SK-N-SH treated with all-trans-retinoic acid at 6 μM for 48 hours (cell line): ENCODE data around the gene IGHMBP2.

Source experiments
- ATAC-seq: fragments of 200-7000 bp; cut with Tn5 transposase; 3 replicates; pipeline ENCODE4 v1.9.1; 2020; ENCODE audit warnings: mild to moderate bottlenecking, moderate library complexity
- ARNTL ChIP-seq: fragments of 450-650 bp; formaldehyde crosslinking; IDR thresholded peaks from 2 replicates; pipeline ENCODE4 v1.5.0; 2020; ENCODE audit warnings: low read depth, mild to moderate bottlenecking, moderate library complexity, borderline replicate concordance
- BACH2 ChIP-seq: fragments of 250-450 bp; sonication (Bioruptor Pico); IDR thresholded peaks from 2 replicates; pipeline ENCODE4 v1.9.0; 2021; ENCODE audit warnings: mild to moderate bottlenecking, borderline replicate concordance
- CREB5 ChIP-seq: fragments of 250-450 bp; sonication (Bioruptor Pico); IDR thresholded peaks from 2 replicates; pipeline ENCODE4 v1.5.1; 2020; ENCODE audit warnings: low read depth, mild to moderate bottlenecking, moderate library complexity
- CSDC2 ChIP-seq: fragments of 250-450 bp; sonication (Bioruptor Pico); IDR thresholded peaks from 2 replicates; pipeline ENCODE4 v1.5.0; 2020; ENCODE audit warnings: mild to moderate bottlenecking, moderate library complexity
- CSRNP3 ChIP-seq: fragments of 250-450 bp; sonication (Bioruptor Pico); IDR thresholded peaks from 2 replicates; pipeline ENCODE4 v1.5.1; 2021; ENCODE audit warnings: mild to moderate bottlenecking, moderate library complexity
- ESRRG ChIP-seq: fragments of 250-450 bp; sonication (Bioruptor Pico); IDR thresholded peaks from 2 replicates; pipeline ENCODE4 v1.6.1; 2021; ENCODE audit warnings: mild to moderate bottlenecking
- GLIS3 ChIP-seq: fragments of 250-450 bp; sonication (Bioruptor Pico); IDR thresholded peaks from 2 replicates; pipeline ENCODE4 v1.5.0; 2020; ENCODE audit warnings: mild to moderate bottlenecking, moderate library complexity
- ISL1 ChIP-seq: fragments of 250-450 bp; sonication (Bioruptor Pico); IDR thresholded peaks from 2 replicates; pipeline ENCODE4 v2.1.2; 2022; ENCODE audit warnings: mild to moderate bottlenecking, moderate library complexity
- OSR1 ChIP-seq: fragments of 250-450 bp; sonication (Bioruptor Pico); IDR thresholded peaks from 2 replicates; pipeline ENCODE4 v1.8.0; 2022; ENCODE audit warnings: moderate library complexity, mild to moderate bottlenecking, inconsistent platforms
- PATZ1 ChIP-seq: fragments of 250-450 bp; sonication (Bioruptor Pico); IDR thresholded peaks from 2 replicates; pipeline ENCODE4 v1.8.0; 2020; ENCODE audit warnings: mild to moderate bottlenecking, moderate library complexity, borderline replicate concordance
- RARB ChIP-seq: fragments of 250-450 bp; sonication (Bioruptor Pico); IDR thresholded peaks from 2 replicates; pipeline ENCODE4 v1.8.0; 2021; ENCODE audit warnings: mild to moderate bottlenecking, moderate library complexity
- SNAI2 ChIP-seq: fragments of 250-450 bp; sonication (Bioruptor Pico); IDR thresholded peaks from 2 replicates; pipeline ENCODE4 v1.5.0; 2020; ENCODE audit warnings: mild to moderate bottlenecking, moderate library complexity
- TCF4 ChIP-seq: fragments of 250-450 bp; sonication (Bioruptor Pico); IDR thresholded peaks from 2 replicates; pipeline ENCODE4 v1.8.0; 2021; ENCODE audit warnings: mild to moderate bottlenecking, moderate library complexity, borderline replicate concordance
- TOX ChIP-seq: fragments of 250-450 bp; sonication (Bioruptor Pico); IDR thresholded peaks from 2 replicates; pipeline ENCODE4 v1.8.0; 2021; ENCODE audit warnings: mild to moderate bottlenecking, moderate library complexity, borderline replicate concordance
- TSHZ2 ChIP-seq: fragments of 250-450 bp; sonication (Bioruptor Pico); IDR thresholded peaks from 2 replicates; pipeline ENCODE4 v1.5.0; 2020; ENCODE audit warnings: mild to moderate bottlenecking, moderate library complexity
- ZC3H10 ChIP-seq: fragments of 250-450 bp; sonication (Bioruptor Pico); IDR thresholded peaks from 2 replicates; pipeline ENCODE4 v1.5.1; 2021; ENCODE audit warnings: mild to moderate bottlenecking, moderate library complexity
- ZFP3 ChIP-seq: fragments of 250-450 bp; sonication (Bioruptor Pico); IDR thresholded peaks from 2 replicates; pipeline ENCODE4 v1.5.0; 2020; ENCODE audit warnings: mild to moderate bottlenecking, moderate library complexity
- ZFP30 ChIP-seq: fragments of 450-650 bp; formaldehyde crosslinking; IDR thresholded peaks from 2 replicates; pipeline ENCODE4 v1.5.0; 2022; ENCODE audit warnings: mild to moderate bottlenecking, moderate library complexity
- ZNF565 ChIP-seq: fragments of 450-650 bp; formaldehyde crosslinking; conservative IDR thresholded peaks from 2 replicates; pipeline ENCODE4 v1.5.0; 2020; ENCODE audit warnings: low read depth, mild to moderate bottlenecking, moderate library complexity
- ZNF70 ChIP-seq: fragments of 450-650 bp; formaldehyde crosslinking; IDR thresholded peaks from 2 replicates; pipeline ENCODE4 v1.5.0; 2020; ENCODE audit warnings: mild to moderate bottlenecking, moderate library complexity
- ZNF8 ChIP-seq: fragments of 450-650 bp; formaldehyde crosslinking; IDR thresholded peaks from 2 replicates; pipeline ENCODE4 v1.5.0; 2020; ENCODE audit warnings: mild to moderate bottlenecking, moderate library complexity
- TF ChIP-seq, protein P1 (sequence below): fragments of 250-450 bp; sonication (Bioruptor Pico); IDR thresholded peaks from 2 replicates; pipeline ENCODE4 v1.8.0; 2021; ENCODE audit warnings: low read depth, mild to moderate bottlenecking, moderate library complexity, borderline replicate concordance

The IGHMBP2 gene

DNA sequence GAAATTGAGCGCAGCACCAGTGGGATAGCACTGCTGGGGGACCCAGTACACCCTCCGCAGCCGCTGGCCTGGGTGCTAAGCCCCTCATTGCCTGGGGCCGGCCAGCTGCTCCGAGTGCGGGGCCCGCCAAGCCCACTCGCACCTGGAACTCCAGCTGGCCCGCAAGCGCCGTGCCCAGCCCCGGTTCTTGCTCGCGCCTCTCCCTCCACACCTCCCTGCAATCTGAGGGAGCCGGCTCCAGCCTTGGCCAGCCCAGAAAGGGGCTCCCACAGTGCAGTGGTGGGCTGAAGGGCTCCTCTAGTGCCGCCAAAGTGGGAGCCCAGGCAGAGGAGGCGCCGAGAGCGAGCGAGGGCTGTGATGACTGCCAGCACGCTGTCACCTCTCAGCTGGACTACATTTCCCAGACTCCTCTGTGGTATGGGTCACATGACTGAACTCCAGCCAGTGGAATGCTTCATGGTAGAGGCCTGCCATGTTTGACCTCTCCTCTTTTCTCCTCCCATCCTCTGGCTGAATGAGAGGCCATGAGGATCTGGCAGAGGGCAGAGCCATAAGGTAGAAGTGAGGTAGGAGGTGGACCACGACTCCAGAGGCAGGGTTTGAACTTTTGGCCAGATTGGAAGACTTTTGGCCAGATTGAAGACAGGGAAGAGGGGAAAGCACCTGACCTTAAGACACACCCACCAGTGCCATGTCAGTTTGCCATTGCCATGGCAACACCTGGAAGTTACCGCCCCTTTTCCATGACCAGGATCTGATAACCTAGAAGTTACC lies 70.9 kb downstream of the IGHMBP2 start:
- TF ChIP-seq ZC3H10 (CRISPR knock-in tag) (no peak), ESRRG (CRISPR knock-in tag) (no peak), CREB5 (CRISPR knock-in tag) (no peak), GLIS3 (CRISPR knock-in tag) (no peak), OSR1 (CRISPR knock-in tag) (no peak), BACH2 (CRISPR knock-in tag) (no peak), ZFP3 (CRISPR knock-in tag) (no peak), PATZ1 (no peak), ARNTL (CRISPR knock-in tag) (no peak), SNAI2 (no peak), CSDC2 (CRISPR knock-in tag) (no peak), TOX (CRISPR knock-in tag) (no peak), ZNF565 (CRISPR knock-in tag) (no peak), ZNF70 (CRISPR knock-in tag) (no peak), ISL1 (CRISPR knock-in tag) (no peak)
- peak; percentile 91 for ATAC-seq

- TF ChIP-seq CSRNP3 = no peak
- no peak for ATAC-seq
Observed at GRCh38 chr11:68976095-68976494, 72.4 kb downstream of the IGHMBP2 start.

DNA sequence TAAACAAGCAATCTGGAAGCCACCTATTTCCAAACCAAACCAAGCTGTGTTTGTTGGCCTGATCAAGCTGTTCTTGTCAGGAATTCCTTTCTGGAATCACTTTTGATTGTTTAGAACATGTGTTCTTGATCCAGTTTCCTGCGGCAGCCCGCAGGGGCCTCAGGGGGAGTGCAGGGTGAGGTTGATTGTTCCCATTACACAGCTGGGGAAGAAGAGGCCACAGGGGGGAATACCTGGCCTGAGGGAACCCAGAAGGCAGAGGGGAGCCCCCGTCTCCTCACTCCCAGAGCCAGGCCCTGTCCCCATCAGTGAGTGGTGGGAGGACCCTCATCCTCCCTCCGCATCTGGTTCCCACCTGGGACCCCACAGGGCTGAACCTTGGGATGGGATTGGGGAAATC lies 72.9 kb downstream of the IGHMBP2 start:
- ATAC-seq = no peak

More for the DNA sequence above, 72.9 kb downstream of the IGHMBP2 start:
- TF ChIP-seq TCF4 (CRISPR knock-in tag) (no peak), ZFP30 (CRISPR knock-in tag) (no peak), ZFP3 (CRISPR knock-in tag) (no peak), ZNF70 (CRISPR knock-in tag) (no peak), CSRNP3 (no peak), ISL1 (CRISPR knock-in tag) (no peak), ZC3H10 (CRISPR knock-in tag) (no peak), TOX (CRISPR knock-in tag) (no peak), GLIS3 (CRISPR knock-in tag) (no peak), SNAI2 (no peak), CSDC2 (CRISPR knock-in tag) (no peak), ARNTL (CRISPR knock-in tag) (no peak), CREB5 (CRISPR knock-in tag) (no peak), TSHZ2 (CRISPR knock-in tag) (no peak), PATZ1 (no peak), OSR1 (CRISPR knock-in tag) (no peak), ZNF8 (no peak), RARB (CRISPR knock-in tag) (no peak)
- TF ChIP-seq, protein P1, sequence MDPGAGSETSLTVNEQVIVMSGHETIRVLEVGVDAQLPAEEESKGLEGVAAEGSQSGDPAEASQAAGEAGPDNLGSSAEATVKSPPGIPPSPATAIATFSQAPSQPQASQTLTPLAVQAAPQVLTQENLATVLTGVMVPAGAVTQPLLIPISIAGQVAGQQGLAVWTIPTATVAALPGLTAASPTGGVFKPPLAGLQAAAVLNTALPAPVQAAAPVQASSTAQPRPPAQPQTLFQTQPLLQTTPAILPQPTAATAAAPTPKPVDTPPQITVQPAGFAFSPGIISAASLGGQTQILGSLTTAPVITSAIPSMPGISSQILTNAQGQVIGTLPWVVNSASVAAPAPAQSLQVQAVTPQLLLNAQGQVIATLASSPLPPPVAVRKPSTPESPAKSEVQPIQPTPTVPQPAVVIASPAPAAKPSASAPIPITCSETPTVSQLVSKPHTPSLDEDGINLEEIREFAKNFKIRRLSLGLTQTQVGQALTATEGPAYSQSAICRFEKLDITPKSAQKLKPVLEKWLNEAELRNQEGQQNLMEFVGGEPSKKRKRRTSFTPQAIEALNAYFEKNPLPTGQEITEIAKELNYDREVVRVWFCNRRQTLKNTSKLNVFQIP (CRISPR knock-in tag) = no peak
